ENCODE results near the gene MON1B.
"Not testable (repeated sequence)": the region's sequence is repeated elsewhere in the genome, so short reads cannot be mapped to it uniquely, and the experiment has no call there.

The MON1B gene

GRCh38 chr16:77190478-77191258, at the start of gene MON1B:
TSS of gene MON1B (plus strand) at chr16:77191190. CDS start at chr16:77191486, 296 bp downstream.
- peak; percentile 81 to 90 (median 87) for DNase-seq (ENCODE audit: low read depth in 2 of 3, low spot score in 1 of 3)

GRCh38 chr16:77143364-77143763, 47.6 kb upstream of the MON1B start:
- no peak for DNase-seq (ENCODE audit: low read depth in 2 of 3, low spot score in 1 of 3)

GRCh38 chr16:77148121-77148520, 42.9 kb upstream of the MON1B start:
- DNase-seq (ENCODE audit: low read depth in 2 of 3, low spot score in 1 of 3): no peak

GRCh38 chr16:77157346-77158058, 33.5 kb upstream of the MON1B start:
- no peak for DNase-seq (ENCODE audit: low read depth in 2 of 3, low spot score in 1 of 3)

- no peak for DNase-seq (ENCODE audit: low read depth in 2 of 3, low spot score in 1 of 3)
These were observed 32.7 kb upstream of the MON1B start for GRCh38 chr16:77158293-77158692.

GRCh38 chr16:77165006-77165405, 26.0 kb upstream of the MON1B start:
- no peak for DNase-seq (ENCODE audit: low read depth in 2 of 3, low spot score in 1 of 3)

- DNase-seq (ENCODE audit: low read depth in 2 of 3, low spot score in 1 of 3): not testable (repeated sequence)
These were observed 25.3 kb upstream of the MON1B start for GRCh38 chr16:77165536-77166236.

GRCh38 chr16:77166726-77167125, 24.3 kb upstream of the MON1B start:
- no peak for DNase-seq (ENCODE audit: low read depth in 2 of 3, low spot score in 1 of 3)

- DNase-seq (ENCODE audit: low read depth in 2 of 3, low spot score in 1 of 3): no peak
These were observed 22.1 kb upstream of the MON1B start for GRCh38 chr16:77168901-77169300.

GRCh38 chr16:77169650-77170236, 21.2 kb upstream of the MON1B start:
- DNase-seq (ENCODE audit: low read depth in 2 of 3, low spot score in 1 of 3): peak; percentile 25 to 47 (median 31)

- DNase-seq (ENCODE audit: low read depth in 2 of 3, low spot score in 1 of 3): no peak
These were observed 20.2 kb upstream of the MON1B start for GRCh38 chr16:77170805-77171204.

- DNase-seq (ENCODE audit: low read depth in 2 of 3, low spot score in 1 of 3): peak in 1 of 3 donors; percentile 43
These were observed 19.0 kb upstream of the MON1B start for GRCh38 chr16:77171745-77172635.

GRCh38 chr16:77172951-77173350, 18.0 kb upstream of the MON1B start:
- no peak for DNase-seq (ENCODE audit: low read depth in 2 of 3, low spot score in 1 of 3)

GRCh38 chr16:77183137-77183536, 7.9 kb upstream of the MON1B start:
- no peak for DNase-seq (ENCODE audit: low read depth in 2 of 3, low spot score in 1 of 3)

- not testable (repeated sequence) for DNase-seq (ENCODE audit: low read depth in 2 of 3, low spot score in 1 of 3)
These were observed 4.7 kb upstream of the MON1B start for GRCh38 chr16:77186298-77186697.

- DNase-seq (ENCODE audit: low read depth in 2 of 3, low spot score in 1 of 3): no peak
These were observed 856 bp upstream of the MON1B start for GRCh38 chr16:77190190-77190477.

- no peak for DNase-seq (ENCODE audit: low read depth in 2 of 3, low spot score in 1 of 3)
These were observed 424 bp downstream of the MON1B start for GRCh38 chr16:77191259-77191969.

- no peak for DNase-seq (ENCODE audit: low read depth in 2 of 3, low spot score in 1 of 3)
These were observed 2.4 kb downstream of the MON1B start for GRCh38 chr16:77193377-77193776.

- no peak for DNase-seq (ENCODE audit: low read depth in 2 of 3, low spot score in 1 of 3)
These were observed 3.6 kb downstream of the MON1B start for GRCh38 chr16:77194295-77195231.

Data from stimulated activated CD4-positive, alpha-beta T cell treated with anti-CD3 and anti-CD28 coated beads, Interleukin-12 subunit alpha, Interleukin-12 subunit beta, amount 100 ng/mL, for 48 hours (primary cell).